Mucosa of rectum (tissue), 2 donors: ENCODE data around the gene FAM98B.

Experiments used
- H3K27ac ChIP-seq, 2 donors: one replicate each; pipeline ENCODE4 v1.7.0; 2013; ENCODE audit warnings: inconsistent platforms in 2 of 2, low read depth in 2 of 2, low read length in 2 of 2
- H3K27me3 ChIP-seq, 2 donors: one replicate each; pipeline ENCODE4 v1.7.0; 2013; ENCODE audit warnings: low read length in 2 of 2; ENCODE audit not compliant: control insufficient read depth in 2 of 2, insufficient read depth in 2 of 2
- H3K36me3 ChIP-seq, 2 donors: one replicate each; pipeline ENCODE4 v1.7.0; 2013; ENCODE audit warnings: low read length in 2 of 2; ENCODE audit not compliant: control insufficient read depth in 2 of 2, insufficient read depth in 2 of 2
- H3K4me1 ChIP-seq, 2 donors: one replicate each; pipeline ENCODE4 v1.7.0; 2013; ENCODE audit warnings: low read length in 2 of 2, mild to moderate bottlenecking in 1 of 2; ENCODE audit not compliant: control insufficient read depth in 2 of 2, insufficient read depth in 2 of 2
- H3K4me3 ChIP-seq, 2 donors: one replicate each; pipeline ENCODE4 v1.7.0; 2013; ENCODE audit warnings: low read length in 2 of 2
- H3K9ac ChIP-seq, 2 donors: one replicate each; pipeline ENCODE4 v1.7.0; 2013; ENCODE audit warnings: low read length in 2 of 2, low read depth in 1 of 2, mild to moderate bottlenecking in 1 of 2
- H3K9me3 ChIP-seq, 2 donors: one replicate each; pipeline ENCODE4 v1.7.0; 2013; ENCODE audit warnings: low read length in 2 of 2; ENCODE audit not compliant: control insufficient read depth in 2 of 2
- donor health status: healthy.
- donor health status: Normal muscosa, but diverticular disease.

Gene FAM98B

DNA sequence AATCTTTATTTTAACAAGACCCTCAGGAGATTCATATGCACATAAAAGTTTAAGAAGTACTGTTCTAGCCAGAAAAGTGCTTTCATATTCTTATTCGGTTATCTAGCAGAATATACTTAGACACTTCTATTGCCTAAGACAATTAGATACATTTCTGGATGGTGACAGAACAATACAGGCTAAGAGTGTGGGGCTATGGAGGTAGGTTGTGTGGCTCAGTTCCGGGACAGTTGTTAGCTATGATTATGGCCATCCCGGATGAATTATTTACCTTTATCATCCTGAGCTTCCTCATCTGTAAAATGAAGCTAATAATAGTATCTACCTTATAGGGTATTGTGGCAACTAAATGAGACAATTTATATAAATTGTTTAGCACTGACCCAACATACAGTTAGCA is 6.6 kb downstream of the FAM98B start:
- H3K4me3 ChIP-seq, result no peak overlapping the region
- H3K27me3 ChIP-seq, result no peaks in the 10 kb centered on the region
- no peaks in the 10 kb centered on the region for H3K36me3 ChIP-seq
- no peaks in the 10 kb centered on the region for H3K9me3 ChIP-seq
- peaks cover 2 to 10% of the 10 kb centered on the region in 2 donors for H3K4me1 ChIP-seq
- no peak overlapping the region for H3K9ac ChIP-seq
- H3K27ac ChIP-seq, result no peak overlapping the region

DNA sequence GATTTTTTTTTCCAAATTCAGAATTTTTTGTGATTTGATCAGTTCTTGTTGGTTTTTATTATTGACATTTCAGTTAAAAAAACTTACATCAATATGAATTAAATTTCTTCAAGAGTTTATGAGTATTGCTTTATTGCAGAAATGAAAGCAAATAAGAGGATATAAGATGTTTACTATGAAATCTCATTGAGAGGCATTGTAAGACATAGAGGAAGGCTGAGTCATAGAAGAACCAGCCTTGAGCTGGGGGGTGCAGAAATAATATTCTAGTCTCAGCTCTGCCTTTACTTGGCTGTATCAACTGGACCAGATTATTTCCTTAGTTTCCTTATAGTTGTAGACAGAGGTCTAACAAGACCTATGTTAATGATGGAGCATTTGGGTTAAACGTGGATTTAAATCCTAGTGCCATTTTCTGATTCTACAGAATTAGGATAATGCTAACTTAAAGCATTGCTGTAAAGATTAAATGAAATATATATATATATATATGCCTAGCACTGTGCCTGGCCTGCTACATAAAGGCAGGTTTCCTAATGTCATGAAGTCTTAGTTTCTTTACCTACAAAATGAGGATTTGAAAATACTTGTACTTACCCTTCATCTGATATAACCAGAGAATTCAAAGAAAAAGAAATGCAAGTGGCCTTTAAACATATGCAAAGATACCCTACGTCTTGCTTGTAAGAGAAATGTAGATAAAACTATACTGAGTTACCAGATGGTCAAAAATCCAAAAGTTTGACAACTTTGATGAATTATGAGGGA is 7.3 kb downstream of the FAM98B start:
- Histone ChIP-seq H3K4me3 (no peak overlapping the region), H3K36me3 (no peaks in the 10 kb centered on the region), H3K9me3 (no peaks in the 10 kb centered on the region), H3K4me1 (peaks cover 2 to 5% of the 10 kb centered on the region in 2 donors), H3K9ac (no peak overlapping the region), H3K27me3 (no peaks in the 10 kb centered on the region), H3K27ac (no peak overlapping the region)

DNA sequence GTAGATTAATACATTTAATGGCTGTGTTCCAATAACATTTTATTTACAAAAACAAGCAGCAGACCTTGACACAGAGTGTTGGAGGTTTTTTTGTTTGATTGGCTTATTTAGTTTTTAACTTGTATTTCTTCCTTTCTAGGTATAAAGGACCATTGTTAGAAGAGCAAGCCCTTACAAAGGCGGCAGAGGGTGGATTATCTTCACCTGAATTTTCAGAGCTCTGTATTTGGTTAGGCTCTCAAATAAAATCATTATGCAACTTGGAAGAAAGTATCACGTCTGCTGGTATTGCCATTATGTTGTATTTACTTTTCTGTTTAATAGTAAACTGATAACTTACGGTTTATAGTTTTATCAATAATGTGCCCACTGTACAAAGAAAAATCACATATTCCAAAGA is 10.0 kb downstream of the FAM98B start:
- H3K27ac ChIP-seq, result no peak overlapping the region

DNA sequence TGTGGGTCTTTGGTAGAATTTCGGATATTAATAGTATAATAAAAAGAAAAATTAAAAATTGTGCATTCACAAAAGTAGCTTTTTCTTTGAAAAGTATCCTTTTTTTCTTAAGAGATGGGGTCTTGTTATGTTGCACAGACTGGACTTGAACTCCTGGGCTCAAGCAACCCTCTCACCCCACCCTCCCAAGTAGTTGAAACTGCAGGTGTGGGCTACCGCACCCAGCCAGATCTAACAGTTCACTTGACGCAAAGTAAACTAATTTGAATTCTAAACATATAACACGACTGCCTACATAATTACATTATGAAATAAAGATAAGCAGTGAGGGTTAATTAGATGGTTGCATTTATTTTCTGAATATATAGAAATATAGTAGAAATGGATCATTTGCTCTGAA is 10.7 kb downstream of the FAM98B start:
- Histone ChIP-seq H3K27me3 (no peaks in the 10 kb centered on the region), H3K27ac (no peak overlapping the region), H3K36me3 (no peaks in the 10 kb centered on the region), H3K4me3 (no peak overlapping the region), H3K9ac (no peak overlapping the region), H3K9me3 (no peaks in the 10 kb centered on the region), H3K4me1 (peaks cover 2 to 5% of the 10 kb centered on the region in 2 donors)

More for the DNA sequence above, 10.0 kb downstream of the FAM98B start:
- H3K36me3 ChIP-seq, result no peaks in the 10 kb centered on the region
- no peak overlapping the region for H3K4me3 ChIP-seq
- H3K9me3 ChIP-seq, result no peaks in the 10 kb centered on the region
- H3K27me3 ChIP-seq, result no peaks in the 10 kb centered on the region
- peaks cover 2 to 5% of the 10 kb centered on the region in 2 donors for H3K4me1 ChIP-seq
- H3K9ac ChIP-seq, result no peak overlapping the region

DNA sequence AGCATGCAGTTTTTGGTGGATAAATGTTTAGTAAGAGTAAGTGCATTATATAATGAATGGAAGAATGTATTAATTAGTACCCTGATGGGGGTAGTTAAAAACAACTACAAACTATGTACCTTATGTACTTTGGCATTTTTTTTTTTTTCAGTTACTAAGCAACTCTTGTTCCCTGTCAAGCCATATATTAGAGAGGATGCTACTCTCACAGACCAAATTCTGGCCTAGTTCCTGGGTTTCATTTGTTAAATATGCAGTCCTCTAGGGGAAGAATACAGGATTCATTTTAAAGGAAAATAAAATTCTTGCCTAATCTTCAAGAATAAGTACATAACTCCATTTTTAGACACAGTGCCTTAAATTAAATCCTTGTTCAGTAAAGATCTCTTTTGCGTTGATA is 16.9 kb downstream of the FAM98B start:
- no peaks in the 10 kb centered on the region for H3K9me3 ChIP-seq
- no peak overlapping the region for H3K27ac ChIP-seq

DNA sequence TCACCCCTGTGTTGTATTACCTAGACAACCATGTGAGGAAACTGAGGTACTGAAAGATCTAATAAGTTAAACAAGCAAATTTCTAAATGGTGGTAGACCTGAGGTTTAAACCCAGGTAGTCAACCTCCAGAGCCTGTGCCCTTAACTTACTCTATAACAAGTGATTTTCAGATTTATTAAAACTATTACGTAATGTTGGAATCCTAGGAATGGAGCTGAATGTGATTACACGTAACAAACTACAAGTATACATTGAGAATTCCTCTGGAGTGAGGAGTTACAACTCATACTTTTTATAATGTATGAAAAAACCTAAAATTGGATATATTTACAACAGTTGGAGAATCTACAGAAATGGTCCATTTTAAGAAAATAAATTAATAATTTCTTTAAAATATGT is 18.0 kb downstream of the FAM98B start:
- Histone ChIP-seq H3K4me1 (no peaks in the 10 kb centered on the region), H3K27me3 (no peaks in the 10 kb centered on the region), H3K9ac (no peak overlapping the region), H3K9me3 (no peaks in the 10 kb centered on the region), H3K4me3 (no peak overlapping the region), H3K27ac (no peak overlapping the region), H3K36me3 (peaks cover 18 to 24% of the 10 kb centered on the region in 2 donors)

More for the DNA sequence above, 16.9 kb downstream of the FAM98B start:
- Histone ChIP-seq H3K36me3 (peaks cover 13 to 22% of the 10 kb centered on the region in 2 donors), H3K4me3 (no peak overlapping the region), H3K4me1 (no peaks in the 10 kb centered on the region), H3K9ac (no peak overlapping the region), H3K27me3 (no peaks in the 10 kb centered on the region)

DNA sequence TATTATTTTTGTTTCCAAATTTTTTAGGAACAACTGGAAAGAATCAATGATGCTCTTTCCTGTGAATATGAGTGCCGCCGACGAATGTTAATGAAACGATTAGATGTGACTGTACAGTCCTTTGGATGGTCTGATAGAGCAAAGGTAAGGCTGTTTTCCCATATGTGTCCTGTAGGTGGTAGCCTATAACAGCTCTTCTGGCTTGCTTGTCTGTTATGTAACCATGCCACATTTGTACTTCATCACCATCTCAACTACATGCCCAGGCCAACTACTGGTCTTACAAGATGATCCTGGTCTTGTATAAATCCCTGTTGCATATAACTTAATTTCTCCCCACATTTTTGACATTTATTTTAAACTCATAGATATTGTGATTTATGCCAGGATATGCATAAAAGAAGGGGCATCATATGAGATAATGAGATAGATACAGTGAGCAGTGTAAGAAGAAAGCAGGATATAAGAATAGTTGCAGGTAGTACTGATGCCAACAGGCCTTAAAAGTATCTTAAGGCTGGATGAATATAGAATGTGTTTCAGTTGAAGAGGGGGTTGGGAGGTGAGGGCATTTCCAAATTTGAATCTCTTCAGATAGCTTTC is 20.3 kb downstream of the FAM98B start:
- no peaks in the 10 kb centered on the region for H3K27me3 ChIP-seq
- no peak overlapping the region for H3K27ac ChIP-seq
- H3K9ac ChIP-seq, result no peak overlapping the region
- H3K9me3 ChIP-seq, result no peaks in the 10 kb centered on the region
- no peaks in the 10 kb centered on the region for H3K4me1 ChIP-seq
- peaks cover 20 to 33% of the 10 kb centered on the region in 2 donors for H3K36me3 ChIP-seq
- H3K4me3 ChIP-seq, result no peak overlapping the region

DNA sequence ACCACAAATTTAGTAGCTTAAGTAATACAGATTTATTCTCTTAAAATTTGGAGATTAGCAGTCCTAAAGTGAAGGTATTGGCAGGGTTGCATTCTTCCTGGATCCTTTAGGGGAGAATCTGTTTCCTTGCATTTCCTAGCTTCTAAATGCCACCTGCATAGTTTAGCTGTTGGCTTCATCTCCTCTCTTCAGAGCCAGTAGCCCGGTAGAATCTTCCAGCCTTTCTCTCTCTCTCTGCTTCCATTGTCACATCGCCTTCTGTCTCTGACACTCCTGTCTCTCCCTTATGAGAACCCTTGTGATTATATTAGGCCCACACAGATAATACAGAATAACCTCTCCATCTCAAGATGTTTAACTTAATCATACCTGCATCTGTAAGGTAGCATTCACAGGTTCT is 21.4 kb downstream of the FAM98B start:
- H3K9ac ChIP-seq, result no peak overlapping the region
- no peaks in the 10 kb centered on the region for H3K9me3 ChIP-seq
- H3K27ac ChIP-seq, result no peak overlapping the region
- H3K4me1 ChIP-seq, result no peaks in the 10 kb centered on the region
- H3K4me3 ChIP-seq, result no peak overlapping the region
- peaks cover 20 to 33% of the 10 kb centered on the region in 2 donors for H3K36me3 ChIP-seq
- no peaks in the 10 kb centered on the region for H3K27me3 ChIP-seq

DNA sequence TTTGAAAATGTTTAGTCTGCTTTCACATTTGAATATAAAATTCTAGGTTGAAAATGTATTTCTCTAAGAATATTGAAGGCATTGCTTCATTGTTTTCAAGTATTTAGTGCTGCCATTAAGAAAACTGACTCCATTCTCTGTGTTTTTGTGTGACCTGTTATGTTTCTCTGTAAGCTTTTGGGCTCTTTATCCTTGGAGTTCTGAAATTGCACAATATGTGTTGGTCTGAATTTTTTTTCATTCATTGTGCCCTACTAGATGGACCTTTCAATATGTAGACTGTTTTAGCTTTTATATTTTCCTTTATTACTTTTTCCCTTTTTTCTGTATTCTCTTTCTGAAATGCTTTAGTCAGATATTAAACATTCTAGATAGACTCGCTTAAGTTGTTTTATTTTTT is 22.2 kb downstream of the FAM98B start:
- H3K27me3 ChIP-seq, result no peaks in the 10 kb centered on the region
- no peak overlapping the region for H3K4me3 ChIP-seq
- H3K27ac ChIP-seq, result no peak overlapping the region
- H3K9me3 ChIP-seq, result no peaks in the 10 kb centered on the region
- peaks cover 20 to 29% of the 10 kb centered on the region in 2 donors for H3K36me3 ChIP-seq
- H3K4me1 ChIP-seq, result peaks cover 0 to under 1% of the 10 kb centered on the region in 2 donors
- H3K9ac ChIP-seq, result no peak overlapping the region

DNA sequence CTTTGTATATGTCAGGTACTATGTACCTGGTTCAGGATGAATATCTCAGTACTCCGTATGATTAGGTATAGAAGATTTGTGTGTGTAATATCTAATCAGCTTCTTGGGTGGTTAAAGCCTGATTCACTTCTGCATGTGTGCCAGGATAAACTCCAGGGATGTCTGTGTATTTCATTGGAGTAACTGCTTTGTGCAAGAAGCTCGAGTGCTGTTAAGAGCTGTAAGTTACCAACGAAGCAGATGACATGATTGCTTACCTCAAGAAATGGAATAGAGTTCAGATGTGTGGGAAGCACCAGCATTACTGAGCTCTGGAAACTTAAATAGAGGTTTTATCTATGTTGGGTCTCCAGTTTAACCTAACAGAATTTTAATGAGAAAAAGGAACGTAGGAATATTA is 23.7 kb downstream of the FAM98B start:
- no peaks in the 10 kb centered on the region for H3K9me3 ChIP-seq
- peaks cover 15 to 27% of the 10 kb centered on the region in 2 donors for H3K36me3 ChIP-seq
- no peak overlapping the region for H3K4me3 ChIP-seq
- no peak overlapping the region for H3K27ac ChIP-seq
- H3K27me3 ChIP-seq, result no peaks in the 10 kb centered on the region
- H3K9ac ChIP-seq, result no peak overlapping the region
- H3K4me1 ChIP-seq, result peaks cover 0 to 10% of the 10 kb centered on the region in 2 donors
